ENCODE results near the gene EFCAB14.
"Not testable (repeated sequence)": the region's sequence is repeated elsewhere in the genome, so short reads cannot be mapped to it uniquely, and the experiment has no call there.

Gene EFCAB14, protein sequence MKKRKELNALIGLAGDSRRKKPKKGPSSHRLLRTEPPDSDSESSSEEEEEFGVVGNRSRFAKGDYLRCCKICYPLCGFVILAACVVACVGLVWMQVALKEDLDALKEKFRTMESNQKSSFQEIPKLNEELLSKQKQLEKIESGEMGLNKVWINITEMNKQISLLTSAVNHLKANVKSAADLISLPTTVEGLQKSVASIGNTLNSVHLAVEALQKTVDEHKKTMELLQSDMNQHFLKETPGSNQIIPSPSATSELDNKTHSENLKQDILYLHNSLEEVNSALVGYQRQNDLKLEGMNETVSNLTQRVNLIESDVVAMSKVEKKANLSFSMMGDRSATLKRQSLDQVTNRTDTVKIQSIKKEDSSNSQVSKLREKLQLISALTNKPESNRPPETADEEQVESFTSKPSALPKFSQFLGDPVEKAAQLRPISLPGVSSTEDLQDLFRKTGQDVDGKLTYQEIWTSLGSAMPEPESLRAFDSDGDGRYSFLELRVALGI

DNA sequence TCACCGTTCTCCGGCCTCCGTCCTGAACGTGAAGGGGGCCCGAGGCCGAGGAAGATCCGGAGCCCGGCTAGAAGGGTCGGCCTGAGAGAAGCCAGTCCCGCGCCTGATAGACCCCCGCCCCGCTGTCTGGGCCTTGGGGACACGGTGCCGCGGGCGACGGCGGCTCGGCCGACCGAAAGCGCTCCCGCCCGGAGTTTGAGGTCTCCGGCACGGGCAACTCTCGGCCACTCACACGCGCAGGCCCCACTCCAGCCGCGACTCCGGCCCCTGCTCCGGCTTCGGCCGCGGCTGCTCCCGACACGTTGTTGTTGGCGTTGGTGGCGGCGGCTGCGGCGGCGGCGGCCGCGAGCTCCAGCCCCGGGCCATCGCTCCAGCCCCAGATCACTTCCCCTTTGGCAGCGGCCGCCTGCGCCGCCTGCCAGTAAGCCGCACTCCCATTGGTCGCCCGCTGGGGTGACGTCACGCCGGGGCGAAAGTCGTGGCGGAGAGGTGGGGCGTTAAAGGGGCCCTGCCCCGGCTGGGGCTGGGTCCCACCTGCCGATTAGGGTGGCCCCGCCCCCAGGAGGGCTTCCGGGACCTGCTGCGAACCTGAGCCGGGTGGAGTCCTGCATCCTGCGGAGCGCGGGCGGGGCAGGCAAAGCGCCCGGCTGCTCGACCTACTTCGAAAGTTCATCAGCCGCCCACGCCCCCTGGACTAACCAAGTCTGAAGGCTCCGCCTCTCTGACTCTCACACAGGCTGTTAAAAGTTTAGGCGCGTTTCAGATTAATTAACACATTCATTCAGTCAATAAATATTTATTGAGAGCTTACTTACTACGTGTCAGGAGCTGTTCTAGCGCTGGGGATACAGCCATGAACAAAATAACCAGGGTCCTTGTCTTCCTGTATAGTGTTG, at the start of gene EFCAB14:
Gene EFCAB14 (minus strand): TSS at position 388 of the 896 bp plus-strand sequence. CDS start 1,027 bp downstream, outside the sequence.
- intact Hi-C loops (cut with DNase I), result loop anchor here (10.0 kb wide), 1 partner anchor 314 kb away; no protein-coding TSS in a partner anchor
- DNase-seq, result peak; percentile 86 to 99 (median 97)

DNA sequence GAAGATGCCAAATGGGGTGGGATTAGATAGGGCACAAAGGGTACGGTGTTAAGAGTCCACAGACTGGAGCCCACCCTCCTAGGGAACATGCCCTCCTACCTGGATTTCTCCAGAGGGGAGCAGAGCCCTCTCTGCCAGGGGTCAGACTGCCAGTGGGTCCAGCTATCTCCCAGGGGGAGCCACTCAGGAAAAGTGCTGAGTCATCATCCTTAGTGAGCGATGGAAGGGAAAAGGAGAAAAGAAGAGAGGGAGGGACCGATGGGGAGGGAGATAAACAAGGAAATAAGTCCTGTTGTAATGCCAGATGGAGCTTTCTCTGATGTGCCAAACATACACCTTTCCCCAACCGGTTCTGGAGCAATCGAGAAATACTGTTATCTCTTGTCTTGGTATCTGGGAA, 49.5 kb upstream of the EFCAB14 start:
- intact Hi-C loops (cut with DNase I), result no loop called here
- no peak for DNase-seq

DNA sequence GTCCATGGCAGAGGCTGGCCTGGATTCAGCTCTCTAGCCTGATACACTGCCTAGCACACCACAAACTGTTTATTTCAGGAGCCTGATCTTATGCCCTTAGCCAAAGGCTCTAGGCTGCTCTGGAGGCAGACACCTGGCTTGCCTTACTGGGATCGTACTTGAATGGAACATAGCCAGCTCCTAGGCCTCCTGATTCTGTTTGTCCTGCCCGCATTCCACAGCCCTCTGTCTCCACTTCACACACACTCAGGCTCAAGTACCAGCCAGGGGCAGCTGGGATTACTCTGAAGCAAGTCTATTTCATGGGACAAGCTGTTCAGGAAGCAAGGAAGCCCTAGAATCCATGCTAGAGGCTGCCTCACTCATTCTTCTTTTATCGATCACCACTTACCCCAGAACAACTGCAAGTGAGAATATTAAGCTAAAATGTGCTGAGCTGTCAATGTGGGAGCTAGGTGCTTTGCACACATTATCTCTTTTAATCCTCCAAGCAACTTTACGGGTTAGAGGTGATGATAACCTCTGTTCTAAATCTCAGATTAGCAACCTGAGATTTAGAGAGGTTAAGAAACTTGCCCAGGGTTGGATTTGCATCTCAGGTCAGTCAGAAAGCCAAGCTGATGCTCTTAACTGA, 48.9 kb upstream of the EFCAB14 start:
- intact Hi-C loops (cut with DNase I), result no loop called here
- DNase-seq, result no peak

DNA sequence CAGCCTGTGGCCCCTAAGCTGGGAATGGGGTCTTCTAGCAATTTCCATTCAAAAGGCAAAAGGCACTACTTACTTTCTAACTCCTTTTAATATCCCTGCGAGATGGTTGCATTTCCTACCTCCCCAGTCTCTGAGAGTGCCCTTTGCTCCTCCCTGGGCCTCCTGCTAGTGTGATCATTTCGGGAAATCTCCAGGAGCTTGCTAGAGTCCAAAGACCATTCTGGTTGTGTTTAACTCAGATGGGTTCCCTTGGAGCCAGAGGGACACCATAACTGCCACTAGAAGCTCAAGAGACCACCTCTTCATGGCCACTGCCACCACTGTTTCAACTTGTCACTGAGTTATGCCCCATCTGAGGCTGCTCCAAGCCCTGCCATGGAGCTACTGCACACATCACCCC, 45.5 kb upstream of the EFCAB14 start:
- no peak for DNase-seq
- intact Hi-C loops (cut with DNase I), result no loop called here

DNA sequence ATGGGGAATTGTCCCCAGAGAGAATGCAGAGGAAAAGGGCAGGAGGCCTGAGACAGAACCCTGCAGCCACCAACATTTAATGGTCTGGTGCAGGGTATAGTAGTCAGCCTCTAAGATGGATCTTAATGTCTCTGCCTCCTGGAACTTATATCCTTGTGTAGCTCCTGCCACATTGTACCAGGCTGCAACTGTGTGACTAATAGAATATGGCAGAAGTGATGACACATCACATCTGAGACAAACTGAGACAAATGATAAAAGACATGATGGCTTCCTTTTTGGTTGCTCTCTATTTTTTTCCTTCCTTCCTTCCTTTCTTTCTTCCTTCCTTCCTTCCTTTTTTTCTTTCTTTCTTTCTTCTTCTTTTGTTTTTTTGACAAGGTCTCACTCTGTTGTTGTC, 42.8 kb upstream of the EFCAB14 start:
- intact Hi-C loops (cut with DNase I), result no loop called here
- DNase-seq, result no peak

DNA sequence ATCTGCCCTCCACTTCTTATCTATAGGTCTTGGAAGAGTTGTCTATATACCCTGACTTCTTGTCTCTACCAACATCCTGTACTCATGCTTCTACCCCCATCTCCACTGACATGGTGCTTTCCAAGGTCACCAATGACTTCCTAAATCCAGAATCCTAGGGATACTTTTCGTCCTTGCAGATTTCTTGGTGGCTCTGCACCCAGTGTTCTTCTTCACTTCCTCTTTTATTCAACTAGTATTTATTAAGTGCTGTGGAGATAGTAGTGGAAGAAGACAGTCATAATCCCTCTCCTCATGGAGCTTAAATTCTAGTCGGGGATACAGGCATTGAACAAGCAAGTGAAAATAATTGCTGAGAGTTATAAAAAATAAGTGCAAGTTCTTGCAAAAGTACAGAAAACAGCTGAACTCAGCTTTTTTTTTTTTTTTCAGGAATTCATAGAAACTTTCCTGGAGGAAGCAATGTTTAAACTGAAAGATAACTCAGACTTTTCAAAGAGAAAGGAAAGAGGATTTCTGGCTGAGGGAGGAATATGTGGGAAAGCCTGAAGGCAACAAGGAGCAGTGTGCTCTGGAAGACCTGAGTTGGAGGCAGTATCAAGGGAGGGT, 41.7 kb upstream of the EFCAB14 start:
- intact Hi-C loops (cut with DNase I), result no loop called here
- DNase-seq, result no peak

DNA sequence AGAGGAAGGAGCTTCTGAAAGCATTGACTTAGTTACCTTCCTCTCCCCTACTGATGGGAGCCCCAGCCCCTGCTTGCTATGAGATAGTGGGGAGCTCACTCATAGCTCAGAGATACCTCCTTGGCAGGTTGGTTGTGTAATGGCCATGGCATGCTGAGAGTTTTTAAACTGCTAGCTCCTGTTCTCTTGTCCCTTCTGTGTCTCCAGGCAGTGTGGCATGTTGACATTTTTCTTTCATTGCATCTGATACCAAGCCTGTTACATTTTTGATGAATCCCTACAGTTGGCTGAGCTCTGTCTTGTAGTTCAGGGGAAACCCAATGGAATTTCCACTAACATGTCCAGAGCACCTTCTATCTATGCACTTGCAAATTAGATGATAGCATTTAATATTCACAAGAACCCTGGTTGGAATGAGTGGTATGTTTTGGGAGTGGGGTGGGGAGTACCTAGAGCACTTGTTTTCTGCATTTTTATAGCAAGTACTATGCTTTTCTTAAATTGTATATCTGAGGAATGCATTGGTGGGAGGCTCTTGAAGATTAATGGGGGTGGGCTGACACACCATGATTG, 39.1 kb upstream of the EFCAB14 start:
- no peak for DNase-seq
- intact Hi-C loops (cut with DNase I), result no loop called here

DNA sequence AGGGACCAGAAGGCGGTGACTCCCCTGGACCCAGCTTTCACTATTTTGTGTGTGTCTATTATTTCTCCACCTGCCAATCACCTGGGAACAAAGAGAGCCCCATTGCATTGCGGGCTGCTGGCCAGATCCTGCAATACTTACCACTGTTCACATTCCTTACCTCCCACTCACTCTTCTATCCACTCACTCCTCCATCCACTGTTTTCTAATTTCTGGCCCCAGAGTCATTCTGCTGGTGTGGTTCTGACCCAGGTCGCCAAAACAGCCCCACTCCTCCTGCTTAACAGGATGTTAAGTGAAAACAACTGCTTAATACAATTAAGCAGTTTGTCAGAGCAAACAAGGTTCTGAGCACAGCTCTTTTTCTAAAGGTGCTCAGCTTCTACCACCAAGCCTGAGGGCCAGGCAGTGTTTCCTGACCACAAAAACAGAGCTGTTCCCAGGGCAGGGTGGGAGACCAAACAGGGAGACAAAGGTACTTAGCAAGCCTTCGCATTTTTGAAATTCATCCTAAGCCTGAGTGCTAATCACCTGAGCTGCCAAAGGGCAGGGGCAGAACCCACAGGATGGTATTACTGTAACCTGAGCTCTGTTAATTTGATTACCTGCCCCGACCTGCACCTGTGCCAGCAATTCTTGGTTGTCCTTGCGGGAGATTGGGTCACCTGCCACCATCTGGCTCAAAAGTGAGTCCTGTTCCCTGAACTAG, 38.5 kb upstream of the EFCAB14 start:
- intact Hi-C loops (cut with DNase I), result no loop called here
- no peak for DNase-seq

DNA sequence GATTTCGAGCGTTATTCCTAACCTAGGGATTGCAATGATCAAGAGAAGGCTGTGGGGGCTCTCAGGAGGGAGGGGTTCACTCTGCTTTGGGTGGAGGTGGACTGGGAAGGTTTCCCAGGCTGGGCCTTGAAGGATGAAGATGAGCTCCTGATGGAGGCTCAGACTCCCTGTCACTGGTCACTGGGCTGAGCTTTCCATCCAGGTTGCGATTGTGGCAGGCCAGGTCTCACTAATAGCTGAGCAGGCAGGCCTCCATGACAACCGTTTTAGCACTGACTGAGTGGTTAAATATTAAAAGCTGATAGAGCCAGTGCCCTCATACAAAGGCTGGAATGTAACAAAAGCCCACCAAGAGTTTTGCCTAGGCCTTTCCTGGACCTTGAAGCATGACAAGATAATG, 36.2 kb upstream of the EFCAB14 start:
- DNase-seq, result no peak
- intact Hi-C loops (cut with DNase I), result no loop called here

DNA sequence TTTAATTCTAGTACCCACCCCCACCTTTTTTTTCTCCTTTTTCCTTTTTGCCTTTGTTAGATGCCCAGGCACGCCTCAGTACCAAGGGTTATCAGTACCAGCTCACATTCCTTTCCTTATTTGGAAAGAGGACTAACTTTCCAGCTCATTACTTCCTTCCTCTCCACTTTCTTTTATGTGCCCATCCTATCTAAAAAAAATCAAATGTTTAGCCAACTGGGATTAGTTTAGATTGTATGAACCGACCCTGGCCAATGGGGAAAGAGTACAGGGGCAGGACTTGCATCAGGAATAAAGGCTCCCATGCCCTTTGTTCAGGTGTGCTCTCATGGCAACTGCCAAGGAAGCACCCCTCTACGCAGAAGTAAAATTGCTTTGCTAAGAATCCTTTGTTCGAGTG, 35.8 kb upstream of the EFCAB14 start:
- DNase-seq; intact Hi-C loops (cut with DNase I): not testable (repeated sequence)

DNA sequence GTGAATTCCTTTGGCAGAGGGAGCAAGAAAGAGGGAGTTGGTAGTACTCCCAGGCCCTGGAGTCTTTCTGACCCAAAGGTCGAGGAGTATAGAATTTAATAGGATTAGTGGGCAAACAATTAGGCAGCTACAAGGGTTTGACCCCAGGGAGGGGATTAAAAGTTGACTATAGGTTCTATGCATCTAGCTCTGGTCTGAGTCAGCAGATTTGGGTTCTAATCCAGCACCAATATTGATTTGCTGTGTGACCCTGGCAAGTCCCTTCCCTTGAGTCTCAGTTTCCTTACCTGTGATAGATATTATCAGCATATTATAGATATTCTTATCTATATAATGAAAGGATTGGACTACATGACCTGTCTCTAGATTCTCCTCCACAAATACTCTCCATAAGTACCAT, 35.1 kb upstream of the EFCAB14 start:
- DNase-seq, result no peak
- intact Hi-C loops (cut with DNase I), result no loop called here

DNA sequence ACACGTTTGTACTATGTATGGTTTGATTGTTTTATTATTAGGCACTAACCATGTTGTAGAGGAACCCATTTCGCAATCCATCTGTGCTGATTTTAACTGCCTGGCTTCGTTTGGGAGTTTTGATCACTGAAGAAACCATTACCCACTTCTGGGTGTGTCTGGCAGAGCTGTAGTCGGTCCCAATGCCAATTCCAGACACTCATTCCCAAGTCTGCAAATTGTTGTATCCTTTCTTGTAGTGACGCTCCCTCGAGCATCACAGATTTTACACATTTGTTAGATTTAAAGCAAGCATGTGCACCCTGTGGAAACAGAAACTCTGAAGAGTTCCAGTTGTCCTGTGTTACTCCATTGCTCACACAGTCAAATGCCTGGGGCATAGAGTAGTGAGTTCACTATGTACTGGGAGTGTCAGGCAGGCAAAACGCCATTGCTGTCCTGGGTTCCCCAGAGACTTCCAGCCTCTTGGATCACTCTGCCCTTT, 31.0 kb upstream of the EFCAB14 start:
- no peak for DNase-seq
- intact Hi-C loops (cut with DNase I), result no loop called here

DNA sequence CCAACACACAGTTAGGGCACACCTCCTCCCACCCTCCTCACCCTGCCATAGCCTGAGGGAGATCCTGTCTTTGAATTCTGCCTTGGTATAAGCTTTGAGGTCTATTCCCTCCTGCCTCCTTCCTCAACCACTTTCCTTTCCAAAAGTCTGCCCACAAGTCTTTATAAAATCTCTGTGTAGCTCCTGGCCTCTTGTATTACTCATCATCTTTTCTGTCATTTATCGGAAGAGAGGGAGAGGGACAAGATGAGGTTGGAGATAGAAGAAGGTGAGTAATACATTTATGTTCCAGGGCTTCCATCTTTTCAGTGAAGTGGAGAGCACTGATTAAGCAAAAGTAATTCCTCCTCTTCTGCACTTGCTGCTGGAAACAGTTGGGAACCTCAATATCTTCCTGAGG, 30.5 kb upstream of the EFCAB14 start:
- intact Hi-C loops (cut with DNase I), result no loop called here
- no peak for DNase-seq

DNA sequence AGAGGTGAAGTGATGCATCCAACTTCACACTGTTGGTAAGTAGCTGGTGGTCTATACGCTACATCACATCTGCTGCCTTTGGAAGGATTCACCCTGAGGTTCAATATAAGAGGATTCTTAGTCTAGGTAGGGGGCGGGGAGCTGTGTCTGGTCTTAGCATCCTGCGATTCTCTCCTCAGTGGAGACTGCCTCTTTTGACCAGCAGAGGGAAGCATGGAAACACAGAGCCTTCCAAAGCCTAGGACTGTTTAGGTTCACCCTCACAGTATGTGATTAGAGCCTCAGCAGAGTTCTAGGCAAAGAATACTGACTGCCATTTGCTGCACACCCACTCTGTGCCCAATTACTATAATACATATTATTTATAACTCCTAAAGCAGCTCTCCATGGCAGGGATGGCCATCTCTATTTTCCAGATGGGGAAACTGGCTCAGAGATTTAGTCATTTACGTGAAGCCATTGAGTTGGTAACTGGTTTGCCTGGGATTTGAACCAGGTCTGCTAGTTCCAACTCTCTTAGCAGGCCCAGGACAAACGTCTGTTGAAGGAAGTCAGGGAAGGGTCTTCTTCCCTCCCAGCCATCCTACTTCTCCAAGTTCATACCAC, 28.9 kb upstream of the EFCAB14 start:
- DNase-seq, result peak in 19 of 42 donors; percentile 3 to 63 (median 28)
- intact Hi-C loops (cut with DNase I), result no loop called here

DNA sequence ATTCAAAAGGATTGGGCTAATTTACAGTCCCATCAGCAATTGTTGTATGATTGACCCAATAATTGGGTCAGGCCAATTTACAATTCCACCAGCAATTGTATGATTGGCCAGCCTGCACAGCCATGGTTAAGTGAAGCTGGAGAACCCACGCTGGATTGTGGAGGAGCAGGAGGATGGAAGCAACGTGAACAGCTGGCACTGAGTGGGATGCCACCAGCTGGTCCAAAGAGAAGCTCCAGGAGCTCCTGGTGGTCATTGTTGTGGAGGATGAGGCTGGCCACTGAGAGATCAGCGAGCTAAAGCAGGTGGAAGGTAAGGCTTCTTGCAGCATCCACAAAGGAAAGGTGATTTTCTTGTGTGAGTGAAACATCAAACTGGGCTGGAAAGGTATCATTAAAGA, 23.2 kb upstream of the EFCAB14 start:
- DNase-seq, result no peak
- intact Hi-C loops (cut with DNase I), result no loop called here

DNA sequence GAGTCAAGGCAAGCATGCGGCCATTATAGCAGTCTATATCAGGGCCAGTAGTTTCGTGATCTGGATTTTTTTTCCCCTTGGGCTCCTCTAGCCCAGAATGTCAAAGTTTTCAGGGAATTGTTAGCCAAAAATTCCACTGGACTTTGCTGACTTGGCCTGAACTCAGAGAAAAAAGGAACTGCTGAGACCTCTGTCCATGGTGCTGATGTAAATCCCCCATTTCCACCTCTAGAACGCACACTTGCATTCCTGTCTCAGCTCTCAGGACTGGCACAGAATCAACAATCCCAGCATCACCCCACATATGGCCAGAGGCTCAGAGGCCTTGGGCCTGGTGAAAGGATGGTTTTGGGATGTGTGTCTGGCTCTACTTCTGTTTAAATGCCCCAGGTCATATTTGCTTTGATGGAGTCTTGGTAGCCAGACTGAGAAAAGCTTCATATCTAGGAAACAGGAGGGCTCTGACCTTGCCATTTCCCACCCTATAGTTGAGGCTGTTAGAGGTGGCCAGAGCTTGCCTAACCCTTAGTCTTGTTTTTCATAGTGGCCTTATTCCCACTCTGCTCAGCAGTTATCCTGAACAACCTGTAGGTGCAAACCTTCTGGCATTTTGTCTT, 16.9 kb upstream of the EFCAB14 start:
- intact Hi-C loops (cut with DNase I), result no loop called here
- DNase-seq, result peak in 3 of 42 donors; percentile 19 to 33 (median 31)

DNA sequence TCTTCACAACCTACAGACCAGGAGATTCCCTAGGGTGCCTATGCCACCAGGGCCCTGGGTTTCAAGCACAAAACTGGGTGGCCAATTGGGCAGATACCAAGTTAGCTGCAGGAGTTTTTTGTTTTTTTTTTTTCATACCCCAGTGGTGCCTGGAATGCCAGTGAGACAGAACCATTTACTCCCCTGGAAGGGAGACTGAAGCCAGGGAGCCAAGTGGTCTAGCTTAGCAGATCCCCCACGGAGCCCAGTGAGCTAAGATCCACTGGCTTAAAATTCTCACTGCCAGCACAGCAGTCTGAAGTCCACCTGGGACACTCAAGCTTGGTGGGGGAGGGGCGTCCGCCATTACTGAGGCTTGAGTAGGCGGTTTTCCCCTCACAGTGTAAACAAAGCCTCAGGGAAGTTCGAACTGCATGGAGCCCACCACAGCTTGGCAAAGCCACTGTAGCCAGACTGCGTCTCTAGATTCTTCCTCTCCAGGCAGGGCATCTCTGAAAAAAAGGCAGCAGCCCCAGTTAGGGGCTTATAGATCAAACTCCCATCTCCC, 9.5 kb upstream of the EFCAB14 start:
- intact Hi-C loops (cut with DNase I), result loop anchor here (5.0 to 10.0 kb wide), 3 partner anchors 64 to 284 kb away; partner anchors contain the start of gene ATPAF1
- DNase-seq, result not testable (repeated sequence)
